Ascending aorta (tissue), 2 donors: ENCODE results near the gene DYDC2. TPM values are rescaled to one million over a fixed set of nuclear protein-coding genes. Genes with fewer than 3 reads are reported as not detected.

ENCODE experiments used
- DNase-seq, 2 donors: peaks; one replicate each; pipeline ENCODE4 v3.0.0-alpha.2; 2019; ENCODE audit warnings: low spot score in 2 of 2
- H3K27ac ChIP-seq, 2 donors: fragments of 200-600 bp; sonication (generic); one replicate each; pipeline ENCODE4 v1.5.1; 2016 to 2017; ENCODE audit warnings: mild to moderate bottlenecking in 1 of 2
- H3K27me3 ChIP-seq: fragments of 200-600 bp; sonication (generic); one replicate; pipeline ENCODE4 v1.5.1; 2017
- H3K36me3 ChIP-seq, 2 donors: fragments of 200-600 bp; sonication (generic); one replicate each; pipeline ENCODE4 v1.5.1; 2016
- H3K4me1 ChIP-seq, 2 donors: fragments of 200-600 bp; sonication (generic); one replicate each; pipeline ENCODE4 v1.5.1; 2016 to 2017; ENCODE audit warnings: mild to moderate bottlenecking in 1 of 2
- H3K4me3 ChIP-seq, 2 donors: fragments of 200-600 bp; sonication (generic); one replicate each; pipeline ENCODE4 v1.5.1; 2016 to 2017; ENCODE audit warnings: mild to moderate bottlenecking in 1 of 2
- H3K9me3 ChIP-seq, 2 donors: fragments of 200-600 bp; sonication (generic); one replicate each; pipeline ENCODE4 v1.5.1; 2016
- CTCF ChIP-seq, 3 experiments: fragments of 200-600 bp in 2 of 3; fragments of 450-650 bp in 1 of 3; sonication (generic) in 2 of 3; IDR thresholded peaks; one replicate each; pipeline ENCODE4 v1.5.1; 2016 to 2019; ENCODE audit warnings: antibody characterized with exemption in 3 of 3, mild to moderate bottlenecking in 1 of 3, moderate library complexity in 1 of 3
- intact Hi-C: fragments of 100-400 bp; cut with DNase I; formaldehyde crosslinking; loops from one replicate; pipeline ENCODE4 v1.15.1; 2023
- total RNA-seq: library from RNA; depleted of rRNA; stranded (reverse); fragments of >200 nt; gene quantifications from one replicate; pipeline ENCODE4 v1.1.0, GENCODE V29; 2016

Gene DYDC2
- not detected for total RNA-seq

- no peaks in the 10 kb centered on the region for H3K36me3 ChIP-seq
- no peaks in the 10 kb centered on the region for H3K27me3 ChIP-seq
- intact Hi-C loops, result no loop called here
- H3K4me1 ChIP-seq, result peaks cover 0 to 7% of the 10 kb centered on the region in 2 donors
- H3K27ac ChIP-seq, result no peak within 1 kb of the TSS
- TF ChIP-seq CTCF (IDR thresholded peaks at IDR 0.05), result no peak
- H3K9me3 ChIP-seq, result no peaks in the 10 kb centered on the region
- peak within 1 kb of the TSS; percentile 29 to 51 for H3K4me3 ChIP-seq
- no peak for DNase-seq
These were observed at the start of gene DYDC2, which contains the start of gene DYDC1 for GRCh38 chr10:80356563-80356988. Gene DYDC2, plus strand, starts transcription at chr10:80356781. Its CDS starts 5,663 bp downstream, at chr10:80362444. Gene DYDC1, minus strand, starts transcription at chr10:80356755. Its CDS starts 4,154 bp downstream, at chr10:80352601.

- H3K27ac ChIP-seq, result no peak overlapping the region
- no peaks in the 10 kb centered on the region for H3K9me3 ChIP-seq
- no peaks in the 10 kb centered on the region for H3K27me3 ChIP-seq
- intact Hi-C loops, result no loop called here
- no peak for TF ChIP-seq CTCF (IDR thresholded peaks at IDR 0.05)
- H3K36me3 ChIP-seq, result no peaks in the 10 kb centered on the region
- H3K4me3 ChIP-seq, result no peak overlapping the region
- H3K4me1 ChIP-seq, result no peaks in the 10 kb centered on the region
- no peak for DNase-seq
These were observed 43.1 kb upstream of the DYDC2 start for GRCh38 chr10:80313523-80313922.

- Histone ChIP-seq H3K4me1 (no peaks in the 10 kb centered on the region), H3K27ac (no peak overlapping the region), H3K27me3 (no peaks in the 10 kb centered on the region), H3K4me3 (no peak overlapping the region), H3K36me3 (no peaks in the 10 kb centered on the region), H3K9me3 (no peaks in the 10 kb centered on the region)
- no peak for TF ChIP-seq CTCF (IDR thresholded peaks at IDR 0.05)
- no peak for DNase-seq
- intact Hi-C loops, result no loop called here
These were observed 41.2 kb upstream of the DYDC2 start for GRCh38 chr10:80315391-80315790.

- Histone ChIP-seq H3K4me1 (no peaks in the 10 kb centered on the region), H3K36me3 (no peaks in the 10 kb centered on the region), H3K4me3 (no peak overlapping the region), H3K27me3 (no peaks in the 10 kb centered on the region), H3K27ac (no peak overlapping the region), H3K9me3 (no peaks in the 10 kb centered on the region)
- intact Hi-C loops, result no loop called here
- DNase-seq, result no peak
- no peak for TF ChIP-seq CTCF (IDR thresholded peaks at IDR 0.05)
These were observed 37.8 kb upstream of the DYDC2 start for GRCh38 chr10:80318742-80319141.

GRCh38 chr10:80319318-80319717, 37.3 kb upstream of the DYDC2 start:
- H3K36me3 ChIP-seq, result no peaks in the 10 kb centered on the region
- no peaks in the 10 kb centered on the region for H3K9me3 ChIP-seq
- H3K27ac ChIP-seq, result no peak overlapping the region
- TF ChIP-seq CTCF (IDR thresholded peaks at IDR 0.05), result no peak
- DNase-seq, result no peak
- H3K4me3 ChIP-seq, result no peak overlapping the region
- no peaks in the 10 kb centered on the region for H3K4me1 ChIP-seq
- H3K27me3 ChIP-seq, result no peaks in the 10 kb centered on the region
- intact Hi-C loops, result no loop called here

GRCh38 chr10:80319725-80320290, 36.8 kb upstream of the DYDC2 start:
- Histone ChIP-seq H3K9me3 (no peaks in the 10 kb centered on the region), H3K27ac (no peak overlapping the region), H3K4me1 (no peaks in the 10 kb centered on the region), H3K4me3 (no peak overlapping the region), H3K27me3 (no peaks in the 10 kb centered on the region), H3K36me3 (no peaks in the 10 kb centered on the region)
- DNase-seq, result no peak
- no peak for TF ChIP-seq CTCF (IDR thresholded peaks at IDR 0.05)
- intact Hi-C loops, result no loop called here
